Muscle of leg (tissue), 11 donors: ENCODE measurements around the gene PTPRN2. TPM values are rescaled to one million over a fixed set of nuclear protein-coding genes. Genes with fewer than 3 reads are reported as not detected.

Experiments used
- DNase-seq: peaks from one replicate; pipeline ENCODE4 v3.0.0; 2013
- H3K27ac ChIP-seq: one replicate; pipeline ENCODE4 v1.5.1; 2013; ENCODE audit warnings: mild to moderate bottlenecking, low read length, control low read depth
- H3K27me3 ChIP-seq: one replicate; pipeline ENCODE4 v1.6.1; 2013; ENCODE audit warnings: low read length; ENCODE audit not compliant: control insufficient read depth, insufficient read depth
- H3K36me3 ChIP-seq: one replicate; pipeline ENCODE4 v1.6.1; 2013; ENCODE audit warnings: low read length; ENCODE audit not compliant: control insufficient read depth, insufficient read depth
- H3K4me1 ChIP-seq: one replicate; pipeline ENCODE4 v1.6.1; 2013; ENCODE audit warnings: low read length; ENCODE audit not compliant: control insufficient read depth, insufficient read depth
- H3K4me3 ChIP-seq: one replicate; pipeline ENCODE4 v1.5.1; 2013; ENCODE audit warnings: low read length, control low read depth
- H3K9me3 ChIP-seq: replicated peaks from 2 replicates; pipeline ENCODE4 v1.6.1; 2013; ENCODE audit warnings: low read depth, low read length; ENCODE audit not compliant: control insufficient read depth
- WGBS: methylation state at CpG from one replicate; pipeline ENCODE4 v1.1.5; 2013; ENCODE audit warnings: missing lambda C conversion rate; ENCODE audit not compliant: insufficient coverage; 5-methylcytosine and 5-hydroxymethylcytosine counted together
- polyA plus RNA-seq, 8 donors: library from polyadenylated mRNA; unstranded; fragments of 120-200 nt; gene quantifications; one replicate each; pipeline versions ENCODE4 v1.2.1 to v1.2.3, GENCODE V29; 2013; ENCODE audit warnings: inconsistent platforms in 1 of 8, low replicate concordance in 1 of 8; ENCODE audit not compliant: insufficient read length in 8 of 8, insufficient read depth in 1 of 8
- total RNA-seq: library from RNA; stranded (reverse); fragments of 120-200 nt; gene quantifications from one replicate; pipeline ENCODE4 v1.2.4, GENCODE V29; 2013

The PTPRN2 gene
- total and polyA plus RNA-seq, 9 donors: 1.4 to 2.9 (median 2.3) TPM

GRCh38 chr7:158495216-158495615 is 92.4 kb downstream of the PTPRN2 start:
- Histone ChIP-seq H3K4me1 (no peaks in the 10 kb centered on the region), H3K9me3 (no peaks in the 10 kb centered on the region), H3K4me3 (no peak overlapping the region), H3K27ac (no peak overlapping the region), H3K36me3 (no peaks in the 10 kb centered on the region), H3K27me3 (peaks cover 13% of the 10 kb centered on the region)
- 0% methylated on average over 1 of the region's 5 CpGs for WGBS
- DNase-seq: no peak

GRCh38 chr7:158494643-158495042 is 93.0 kb downstream of the PTPRN2 start:
- no peaks in the 10 kb centered on the region for H3K36me3 ChIP-seq
- H3K27me3 ChIP-seq: peaks cover 13% of the 10 kb centered on the region
- no peak overlapping the region for H3K27ac ChIP-seq
- H3K9me3 ChIP-seq: no peaks in the 10 kb centered on the region
- H3K4me1 ChIP-seq: no peaks in the 10 kb centered on the region
- WGBS: 41% methylated on average over 8 of the region's 9 CpGs
- no peak overlapping the region for H3K4me3 ChIP-seq
- no peak for DNase-seq

DNA sequence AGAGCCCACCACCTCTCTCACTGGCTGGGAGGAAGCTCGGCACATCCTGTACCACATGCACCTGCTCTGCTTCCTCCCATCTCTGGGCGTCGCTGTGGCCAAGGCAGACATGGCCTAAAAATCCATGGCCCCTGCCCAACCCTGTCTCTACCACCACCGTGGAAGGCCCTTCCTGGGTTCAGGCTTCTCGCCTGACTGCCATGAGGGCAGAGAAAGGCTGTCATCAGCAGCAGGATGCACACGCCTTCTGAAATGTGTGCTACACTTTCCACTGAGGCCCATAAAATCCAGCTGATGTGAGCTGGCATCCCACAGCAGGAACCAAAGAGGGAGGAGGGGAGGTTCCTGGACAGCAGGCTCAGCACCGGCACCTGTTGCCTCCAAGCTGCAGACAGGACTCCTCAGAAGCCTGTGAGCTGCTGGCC is 93.4 kb downstream of the PTPRN2 start:
- no peaks in the 10 kb centered on the region for H3K4me1 ChIP-seq
- H3K4me3 ChIP-seq: no peak overlapping the region
- no peak overlapping the region for H3K27ac ChIP-seq
- H3K36me3 ChIP-seq: no peaks in the 10 kb centered on the region
- H3K27me3 ChIP-seq: peaks cover 13% of the 10 kb centered on the region
- no peaks in the 10 kb centered on the region for H3K9me3 ChIP-seq
- no peak for DNase-seq
- WGBS: 21% methylated on average over 5 of the region's 7 CpGs

GRCh38 chr7:158492367-158492764 is 95.3 kb downstream of the PTPRN2 start:
- WGBS: 51% methylated on average over 2 of the region's 5 CpGs

GRCh38 chr7:158491094-158491493 is 96.5 kb downstream of the PTPRN2 start:
- Histone ChIP-seq H3K4me1 (no peaks in the 10 kb centered on the region), H3K9me3 (no peaks in the 10 kb centered on the region), H3K36me3 (no peaks in the 10 kb centered on the region), H3K27ac (no peak overlapping the region), H3K4me3 (no peak overlapping the region), H3K27me3 (peaks cover 14% of the 10 kb centered on the region)
- no peak for DNase-seq
- 41% methylated on average over 8 of the region's 11 CpGs for WGBS

More at GRCh38 chr7:158492367-158492764, 95.3 kb downstream of the PTPRN2 start:
- H3K4me1 ChIP-seq: no peaks in the 10 kb centered on the region
- no peak overlapping the region for H3K27ac ChIP-seq
- H3K27me3 ChIP-seq: peaks cover 14% of the 10 kb centered on the region
- H3K36me3 ChIP-seq: no peaks in the 10 kb centered on the region
- no peak for DNase-seq
- H3K4me3 ChIP-seq: no peak overlapping the region
- no peaks in the 10 kb centered on the region for H3K9me3 ChIP-seq

GRCh38 chr7:158490171-158490782 is 97.3 kb downstream of the PTPRN2 start:
- H3K27me3 ChIP-seq: peaks cover 8% of the 10 kb centered on the region
- WGBS: 94% methylated on average over 47 of the region's 47 CpGs
- H3K4me3 ChIP-seq: no peak overlapping the region
- no peak overlapping the region for H3K27ac ChIP-seq
- no peak for DNase-seq
- H3K4me1 ChIP-seq: no peaks in the 10 kb centered on the region
- no peaks in the 10 kb centered on the region for H3K36me3 ChIP-seq
- H3K9me3 ChIP-seq: no peaks in the 10 kb centered on the region

- no peak overlapping the region for H3K27ac ChIP-seq
- peaks cover 2% of the 10 kb centered on the region for H3K27me3 ChIP-seq
- no peak overlapping the region for H3K4me3 ChIP-seq
- no peak for DNase-seq
- no peaks in the 10 kb centered on the region for H3K36me3 ChIP-seq
- WGBS: 86% methylated on average over 44 of the region's 51 CpGs
- no peaks in the 10 kb centered on the region for H3K4me1 ChIP-seq
- H3K9me3 ChIP-seq: no peaks in the 10 kb centered on the region
These were observed 98.0 kb downstream of the PTPRN2 start for GRCh38 chr7:158489462-158490155.

DNA sequence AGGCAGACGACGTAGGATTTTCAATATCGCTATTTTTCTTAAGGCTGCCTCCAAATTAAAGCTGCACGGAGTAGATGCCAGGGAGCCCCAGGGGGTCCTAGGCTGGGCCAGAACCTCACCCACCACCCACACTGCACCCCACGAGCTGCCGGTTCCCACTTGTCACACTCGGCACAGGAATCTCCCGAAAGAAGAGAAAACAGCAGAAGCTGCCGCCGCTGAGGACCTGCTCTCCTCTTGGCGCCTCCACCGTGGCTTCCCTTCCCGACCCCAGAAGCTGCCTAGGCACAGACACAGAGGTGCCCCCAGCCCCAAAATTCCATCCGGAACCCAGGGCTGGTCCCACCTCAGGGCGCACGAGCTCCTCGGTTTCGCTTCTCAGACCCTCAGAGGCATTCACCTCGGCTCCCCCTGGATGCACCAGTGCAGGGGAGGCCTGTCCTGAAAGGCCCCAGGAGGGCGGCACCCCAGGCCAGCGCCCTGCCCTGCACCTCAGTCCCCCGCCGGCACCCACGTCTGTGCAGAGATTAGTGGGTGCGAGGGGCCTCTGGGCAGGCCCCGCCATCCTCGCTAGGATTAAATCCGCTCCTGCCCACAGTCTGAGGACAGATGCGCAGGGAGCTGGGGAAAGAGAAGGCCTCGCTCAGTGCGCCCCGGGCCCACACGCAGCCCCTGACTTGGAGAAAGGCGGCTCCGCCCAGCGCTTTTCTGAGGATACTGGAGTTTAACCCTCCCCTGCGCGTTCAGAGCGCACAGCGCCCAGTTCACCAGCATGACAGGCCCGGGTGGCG is 99.2 kb downstream of the PTPRN2 start:
- Histone ChIP-seq H3K27me3 (peaks cover 2% of the 10 kb centered on the region), H3K4me1 (no peaks in the 10 kb centered on the region), H3K4me3 (no peak overlapping the region), H3K27ac (no peak overlapping the region), H3K9me3 (no peaks in the 10 kb centered on the region), H3K36me3 (no peaks in the 10 kb centered on the region)
- 78% methylated on average over 37 of the region's 42 CpGs for WGBS
- DNase-seq: no peak

DNA sequence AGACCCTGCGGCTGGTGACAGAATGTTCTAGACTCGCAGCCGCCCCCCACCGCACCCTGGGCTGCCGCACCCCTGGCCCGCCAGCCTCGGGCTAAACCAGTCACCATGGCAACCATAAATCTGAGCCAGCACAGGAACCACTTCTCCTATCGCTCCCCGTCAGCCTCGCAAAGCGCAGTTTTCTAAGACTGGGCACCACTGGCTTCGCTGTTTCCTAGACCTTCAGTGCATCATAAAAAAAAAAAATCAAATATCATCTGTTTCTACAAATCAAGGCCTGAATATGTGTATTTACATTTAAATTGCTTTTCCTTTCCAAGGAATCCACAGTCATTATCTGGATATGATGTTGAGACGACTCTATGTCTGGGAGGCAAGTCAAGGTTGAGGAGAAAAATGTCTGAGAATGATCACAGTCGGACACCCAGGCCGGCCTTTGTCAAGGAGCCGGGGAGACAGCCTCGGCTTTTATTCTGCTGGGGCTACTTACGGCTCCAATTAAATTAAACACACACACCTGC is 99.9 kb downstream of the PTPRN2 start:
- Histone ChIP-seq H3K27ac (no peak overlapping the region), H3K27me3 (peaks cover 2% of the 10 kb centered on the region), H3K36me3 (no peaks in the 10 kb centered on the region), H3K9me3 (no peaks in the 10 kb centered on the region), H3K4me1 (no peaks in the 10 kb centered on the region), H3K4me3 (no peak overlapping the region)
- no peak for DNase-seq
- WGBS: 47% methylated on average over 9 of the region's 18 CpGs

GRCh38 chr7:158486919-158487318 is 100.7 kb downstream of the PTPRN2 start:
- WGBS: 93% methylated on average over 3 of the region's 8 CpGs
- H3K36me3 ChIP-seq: no peaks in the 10 kb centered on the region
- no peaks in the 10 kb centered on the region for H3K4me1 ChIP-seq
- no peak for DNase-seq
- no peak overlapping the region for H3K27ac ChIP-seq
- H3K4me3 ChIP-seq: no peak overlapping the region
- H3K9me3 ChIP-seq: no peaks in the 10 kb centered on the region
- peaks cover 2% of the 10 kb centered on the region for H3K27me3 ChIP-seq
